GM23248 (cell line): Measurements from ENCODE around the gene RAB22A. TPM values are rescaled to one million over a fixed set of nuclear protein-coding genes. Genes with fewer than 3 reads are reported as not detected.

Source experiments
- DNase-seq: peaks from one replicate; pipeline ENCODE4 v3.0.0-alpha.2; 2015
- H2AFZ ChIP-seq: fragments of 200-600 bp; sonication (generic); 2 replicates; pipeline ENCODE4 v1.6.1; 2016; ENCODE audit warnings: antibody characterized with exemption
- H3F3A ChIP-seq: fragments of 200-600 bp; sonication (generic); 2 replicates; pipeline ENCODE4 v1.6.1; 2016; ENCODE audit warnings: mild to moderate bottlenecking, antibody characterized with exemption, mixed run types; ENCODE audit not compliant: insufficient read depth
- H3K27ac ChIP-seq: fragments of 200-600 bp; sonication (generic); 2 replicates; pipeline ENCODE4 v1.5.1; 2016; ENCODE audit warnings: mild to moderate bottlenecking
- H3K27me3 ChIP-seq: fragments of 200-600 bp; sonication (generic); replicated peaks from 2 replicates; pipeline ENCODE4 v1.6.1; 2016; ENCODE audit warnings: mild to moderate bottlenecking; ENCODE audit not compliant: insufficient read depth
- H3K36me3 ChIP-seq: fragments of 200-600 bp; sonication (generic); 2 replicates; pipeline ENCODE4 v1.6.1; 2016; ENCODE audit warnings: low read depth, mild to moderate bottlenecking
- H3K4me1 ChIP-seq: fragments of 200-600 bp; sonication (generic); 2 replicates; pipeline ENCODE4 v1.6.1; 2016; ENCODE audit warnings: mild to moderate bottlenecking; ENCODE audit not compliant: insufficient read depth
- H3K4me2 ChIP-seq: fragments of 200-600 bp; sonication (generic); one replicate; pipeline ENCODE4 v1.6.1; 2016; ENCODE audit warnings: mild to moderate bottlenecking; ENCODE audit not compliant: unreplicated experiment
- H3K4me3 ChIP-seq: fragments of 200-600 bp; sonication (generic); 2 replicates; pipeline ENCODE4 v1.5.1; 2016; ENCODE audit warnings: mild to moderate bottlenecking
- H3K79me2 ChIP-seq: fragments of 200-600 bp; sonication (generic); 2 replicates; pipeline ENCODE4 v1.6.1; 2016; ENCODE audit warnings: mild to moderate bottlenecking; ENCODE audit not compliant: insufficient read depth
- H3K9ac ChIP-seq: fragments of 200-600 bp; sonication (generic); 2 replicates; pipeline ENCODE4 v1.6.1; 2016; ENCODE audit warnings: mild to moderate bottlenecking
- H3K9me2 ChIP-seq: fragments of 200-600 bp; sonication (generic); 2 replicates; pipeline ENCODE4 v1.6.1; 2016; ENCODE audit warnings: mixed run types, mild to moderate bottlenecking, moderate library complexity; ENCODE audit not compliant: insufficient read depth
- H3K9me3 ChIP-seq: fragments of 200-600 bp; sonication (generic); one replicate; pipeline ENCODE4 v1.6.1; 2017; ENCODE audit warnings: low read depth
- H4K20me1 ChIP-seq: fragments of 200-600 bp; sonication (generic); 2 replicates; pipeline ENCODE4 v1.6.0; 2016; ENCODE audit not compliant: insufficient read depth
- EZH2 ChIP-seq: fragments of 200-600 bp; sonication (generic); IDR thresholded peaks from 2 replicates; pipeline ENCODE4 v1.6.1; 2018; ENCODE audit warnings: antibody characterized with exemption, mild to moderate bottlenecking; ENCODE audit not compliant: insufficient read depth, poor library complexity, severe bottlenecking
- EZH2phosphoT487 ChIP-seq: fragments of 200-600 bp; sonication (generic); IDR thresholded peaks from 2 replicates; pipeline ENCODE4 v1.6.1; 2018; ENCODE audit warnings: antibody characterized with exemption, moderate library complexity, mild to moderate bottlenecking, low read depth; ENCODE audit not compliant: insufficient read depth
- WGBS, 2 experiments: methylation state at CpG; one replicate each; pipeline ENCODE4 v1.1.6; 2015 to 2017; ENCODE audit warnings: low lambda C conversion rate in 2 of 2, low coverage in 1 of 2; ENCODE audit errors: missing lambda C conversion rate in 2 of 2; 5-methylcytosine and 5-hydroxymethylcytosine counted together
- in situ Hi-C: fragments of 300-500 bp; cut with MboI; formaldehyde crosslinking; loops from 2 replicates; pipeline ENCODE4 v1.15.0; 2020
- polyA plus RNA-seq: library from polyadenylated mRNA; unstranded; fragments of >200 nt; fragmentation: Nextera tagmentation; extraction: Ambion mirVana; gene quantifications from 2 replicates; pipeline ENCODE4 v1.2.1, GENCODE V29; 2016
- total RNA-seq: library from RNA; depleted of rRNA; stranded (reverse); fragments of >200 nt; shearing (Covaris generic); gene quantifications from 2 replicates; pipeline ENCODE4 v1.2.3, GENCODE V29; 2014

RAB22A gene
- total and polyA plus RNA-seq, 2 experiments from 2014 or later, result 21.2 to 21.3 TPM

GRCh38 chr20:58388882-58389323 is 79.4 kb downstream of the RAB22A start, which contains the start of gene VAPB:
VAPB (plus strand) TSS chr20:58389229; CDS start chr20:58389460, 231 bp downstream.
- H3K9me2 ChIP-seq, result no peaks in the 10 kb centered on the region
- peaks cover 47% of the 10 kb centered on the region for H3K79me2 ChIP-seq
- H3K4me1 ChIP-seq, result peaks cover 29% of the 10 kb centered on the region
- in situ Hi-C loops, result no loop called here
- WGBS, 2 experiments, result 1 to 2% methylated on average over 25 to 50 of the region's 51 CpGs
- peak within 1 kb of the TSS; percentile 82 for H3K4me2 ChIP-seq
- no peaks in the 10 kb centered on the region for H3K27me3 ChIP-seq
- TF ChIP-seq EZH2, result no peak
- no peak for TF ChIP-seq EZH2phosphoT487
- peaks cover 8% of the 10 kb centered on the region; the same call in 1 of the 2 replicates for H4K20me1 ChIP-seq
- DNase-seq, result peak; percentile 99
- H3F3A ChIP-seq, result peaks cover 20% of the 10 kb centered on the region
- H2AFZ ChIP-seq, result peak within 1 kb of the TSS; percentile 79
- peak within 1 kb of the TSS; percentile 86 for H3K27ac ChIP-seq
- H3K9ac ChIP-seq, result peak within 1 kb of the TSS; percentile 96
- no peaks in the 10 kb centered on the region for H3K36me3 ChIP-seq
- H3K4me3 ChIP-seq, result peak within 1 kb of the TSS; percentile 89
- H3K9me3 ChIP-seq, result no peaks in the 10 kb centered on the region

GRCh38 chr20:58389324-58389967 is 79.9 kb downstream of the RAB22A start:
- Histone ChIP-seq H3K4me3 (peak overlapping the region; percentile 89), H3F3A (peaks cover 20% of the 10 kb centered on the region), H3K27ac (peak overlapping the region; percentile 86), H3K9me2 (no peaks in the 10 kb centered on the region), H4K20me1 (peaks cover 8% of the 10 kb centered on the region; the same call in 1 of the 2 replicates), H3K9me3 (no peaks in the 10 kb centered on the region), H3K4me2 (peak overlapping the region; percentile 82), H3K36me3 (no peaks in the 10 kb centered on the region), H2AFZ (peak overlapping the region; percentile 79), H3K27me3 (no peaks in the 10 kb centered on the region), H3K9ac (peak overlapping the region; percentile 96), H3K4me1 (peaks cover 31% of the 10 kb centered on the region), H3K79me2 (peaks cover 53% of the 10 kb centered on the region)
- TF ChIP-seq EZH2, result no peak
- TF ChIP-seq EZH2phosphoT487, result no peak
- DNase-seq, result peak; percentile 83
- in situ Hi-C loops, result no loop called here
- 2 to 3% methylated on average over 39 to 56 of the region's 56 CpGs for WGBS, 2 experiments

- H3F3A ChIP-seq, result peaks cover 20% of the 10 kb centered on the region
- peak overlapping the region; percentile 89 for H3K4me3 ChIP-seq
- no peaks in the 10 kb centered on the region for H3K27me3 ChIP-seq
- H3K9ac ChIP-seq, result peak overlapping the region; percentile 96
- H3K9me3 ChIP-seq, result no peaks in the 10 kb centered on the region
- peak overlapping the region; percentile 79 for H2AFZ ChIP-seq
- no peaks in the 10 kb centered on the region for H3K9me2 ChIP-seq
- H3K27ac ChIP-seq, result peak overlapping the region; percentile 86
- peak overlapping the region; percentile 82 for H3K4me2 ChIP-seq
- H3K79me2 ChIP-seq, result peaks cover 60% of the 10 kb centered on the region
- in situ Hi-C loops, result no loop called here
- H4K20me1 ChIP-seq, result peaks cover 8% of the 10 kb centered on the region; the same call in 1 of the 2 replicates
- H3K4me1 ChIP-seq, result peaks cover 31% of the 10 kb centered on the region
- WGBS, 2 experiments, result 63 to 66% methylated on average over 17 of the region's 17 CpGs
- TF ChIP-seq EZH2 (no peak), EZH2phosphoT487 (no peak)
- H3K36me3 ChIP-seq, result no peaks in the 10 kb centered on the region
- DNase-seq, result no peak
Measured at GRCh38 chr20:58389968-58390658, 80.6 kb downstream of the RAB22A start.

DNA sequence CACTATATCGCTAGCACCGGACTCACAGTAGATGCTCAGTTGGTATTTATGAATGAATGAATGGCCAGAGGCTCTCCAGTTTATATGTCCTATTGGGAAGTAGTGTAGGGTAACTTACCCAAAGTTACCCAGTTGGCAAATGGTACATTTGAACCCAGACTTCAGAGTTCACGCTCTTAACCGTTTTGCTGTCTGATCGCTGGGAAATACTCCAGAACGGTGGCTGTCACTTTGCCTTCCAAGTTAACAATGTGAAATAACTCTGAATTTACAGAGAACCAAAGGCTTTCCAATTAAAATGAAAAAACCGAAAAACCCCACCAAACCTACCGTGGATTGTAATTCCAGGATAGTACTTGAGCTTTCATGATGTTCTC is 81.1 kb downstream of the RAB22A start:
- no peak for TF ChIP-seq EZH2
- no peak for TF ChIP-seq EZH2phosphoT487
- no peak for DNase-seq
- Histone ChIP-seq H3K4me1 (peaks cover 31% of the 10 kb centered on the region), H3K9ac (no peak overlapping the region), H2AFZ (no peak overlapping the region), H3K79me2 (peaks cover 65% of the 10 kb centered on the region), H3K27me3 (no peaks in the 10 kb centered on the region), H3F3A (peaks cover 20% of the 10 kb centered on the region), H3K4me2 (peak overlapping the region; percentile 82), H3K4me3 (peak overlapping the region; percentile 89), H3K9me2 (no peaks in the 10 kb centered on the region), H3K9me3 (no peaks in the 10 kb centered on the region), H3K27ac (peak overlapping the region; percentile 25; the same call in 1 of the 2 replicates), H3K36me3 (no peaks in the 10 kb centered on the region), H4K20me1 (peaks cover 8% of the 10 kb centered on the region; the same call in 1 of the 2 replicates)
- 90 to 91% methylated on average over 8 of the region's 8 CpGs for WGBS, 2 experiments
- in situ Hi-C loops, result no loop called here
